Measurements from ENCODE around the gene RAB11FIP3.
A peak's percentile ranks its signal among the peaks of the same experiment; 100 is the strongest.

Gene RAB11FIP3

DNA sequence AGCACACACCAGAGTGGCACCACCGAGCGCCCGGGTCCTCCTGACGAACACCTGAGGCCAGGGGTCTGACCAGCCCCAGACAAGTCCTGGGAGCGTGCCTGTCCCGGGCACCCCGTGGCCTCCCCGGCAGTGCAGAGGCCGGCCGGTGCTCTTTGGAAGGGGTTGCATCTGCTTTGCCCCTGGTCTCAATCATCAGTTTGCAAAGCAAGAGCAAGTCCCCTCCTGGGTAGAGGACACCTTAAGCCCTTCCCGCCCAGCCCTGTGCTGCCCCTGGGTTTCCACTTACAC lies 90.4 kb downstream of the RAB11FIP3 start:
- ChIA-PET CTCF (no interaction called here), POLR2A (ENCODE audit: low non-redundant PET) (no interaction called here)
- TF ChIP-seq, protein P1, sequence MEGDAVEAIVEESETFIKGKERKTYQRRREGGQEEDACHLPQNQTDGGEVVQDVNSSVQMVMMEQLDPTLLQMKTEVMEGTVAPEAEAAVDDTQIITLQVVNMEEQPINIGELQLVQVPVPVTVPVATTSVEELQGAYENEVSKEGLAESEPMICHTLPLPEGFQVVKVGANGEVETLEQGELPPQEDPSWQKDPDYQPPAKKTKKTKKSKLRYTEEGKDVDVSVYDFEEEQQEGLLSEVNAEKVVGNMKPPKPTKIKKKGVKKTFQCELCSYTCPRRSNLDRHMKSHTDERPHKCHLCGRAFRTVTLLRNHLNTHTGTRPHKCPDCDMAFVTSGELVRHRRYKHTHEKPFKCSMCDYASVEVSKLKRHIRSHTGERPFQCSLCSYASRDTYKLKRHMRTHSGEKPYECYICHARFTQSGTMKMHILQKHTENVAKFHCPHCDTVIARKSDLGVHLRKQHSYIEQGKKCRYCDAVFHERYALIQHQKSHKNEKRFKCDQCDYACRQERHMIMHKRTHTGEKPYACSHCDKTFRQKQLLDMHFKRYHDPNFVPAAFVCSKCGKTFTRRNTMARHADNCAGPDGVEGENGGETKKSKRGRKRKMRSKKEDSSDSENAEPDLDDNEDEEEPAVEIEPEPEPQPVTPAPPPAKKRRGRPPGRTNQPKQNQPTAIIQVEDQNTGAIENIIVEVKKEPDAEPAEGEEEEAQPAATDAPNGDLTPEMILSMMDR (conservative IDR thresholded peaks at IDR 0.05; ENCODE audit: low read depth) = no peak
- DNase-seq (ENCODE audit: low spot score) = no peak
- H3K27ac ChIP-seq = no peak overlapping the region

DNA sequence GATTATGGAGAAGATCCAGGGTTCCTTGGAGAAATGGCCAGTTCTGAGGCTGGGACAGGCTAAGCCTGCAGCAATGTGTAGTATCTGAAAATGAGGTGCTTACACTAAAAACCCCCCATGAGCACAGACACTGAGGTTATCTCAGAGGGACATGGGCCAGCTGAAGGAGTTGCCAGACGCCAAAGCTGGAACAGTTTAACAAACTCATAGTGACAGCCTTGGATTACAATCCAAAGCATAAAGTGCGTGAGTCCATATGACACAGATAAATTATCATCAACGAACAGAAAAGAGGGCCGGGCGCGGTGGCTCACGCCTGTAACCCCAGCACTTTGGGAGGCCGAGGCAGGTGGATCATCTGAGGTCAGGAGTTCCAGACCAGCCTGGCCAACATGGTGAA lies 90.9 kb downstream of the RAB11FIP3 start:
- no peak for DNase-seq (ENCODE audit: low spot score)
- ChIA-PET POLR2A (ENCODE audit: low non-redundant PET) (no interaction called here), CTCF (no interaction called here)
- TF ChIP-seq, protein P1 (conservative IDR thresholded peaks at IDR 0.05; ENCODE audit: low read depth) = no peak
- H3K27ac ChIP-seq = no peak overlapping the region

DNA sequence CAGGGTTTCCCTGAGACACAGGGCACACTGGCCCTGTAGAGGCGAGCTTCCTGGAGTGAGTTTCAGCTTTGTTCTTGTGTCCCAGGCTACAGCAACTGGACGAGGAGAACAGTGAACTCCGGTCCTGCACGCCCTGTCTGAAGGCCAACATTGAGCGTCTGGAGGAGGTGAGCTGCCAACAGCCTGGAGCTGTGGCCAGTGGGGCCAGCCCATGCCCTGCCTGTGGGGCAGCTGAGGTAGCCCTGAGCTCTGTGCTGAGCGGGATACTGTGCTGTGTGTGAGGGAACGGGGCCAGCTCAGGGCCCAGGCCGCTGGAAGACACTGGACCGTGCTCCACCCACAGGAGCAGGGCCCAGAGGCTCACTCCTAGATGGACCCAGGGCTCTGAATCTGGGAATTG lies 93.4 kb downstream of the RAB11FIP3 start:
- peak overlapping the region; percentile 26 for H3K27ac ChIP-seq
- ChIA-PET POLR2A (ENCODE audit: low non-redundant PET) (interaction anchor here (0.9 kb wide), 1 partner anchor 9 kb away, joined by 3 read pairs; no protein-coding TSS in a partner anchor), CTCF (no interaction called here)
- TF ChIP-seq, protein P1 (conservative IDR thresholded peaks at IDR 0.05; ENCODE audit: low read depth) = no peak
- DNase-seq (ENCODE audit: low spot score) = no peak

DNA sequence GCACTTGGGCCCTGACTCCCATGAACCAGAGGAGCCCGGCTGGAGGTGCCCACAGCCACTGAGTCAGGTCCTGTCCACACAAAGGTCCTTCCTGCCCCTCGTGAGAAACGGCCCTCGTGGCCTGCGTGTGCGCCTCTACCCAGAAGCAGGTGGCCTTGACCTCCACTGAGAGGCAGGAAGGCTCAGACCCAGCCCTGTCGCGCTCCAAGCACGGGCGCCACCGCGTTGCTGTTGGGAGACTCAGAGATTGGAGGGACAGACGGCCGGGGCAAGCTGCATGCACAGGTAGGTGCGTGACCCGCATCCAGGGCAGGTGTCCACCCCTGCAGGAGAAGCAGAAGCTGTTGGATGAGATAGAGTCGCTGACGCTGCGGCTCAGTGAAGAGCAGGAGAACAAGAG lies 94.0 kb downstream of the RAB11FIP3 start:
- peak overlapping the region; percentile 26; the same call in 1 of the 2 replicates for H3K27ac ChIP-seq
- ChIA-PET POLR2A (ENCODE audit: low non-redundant PET) (no interaction called here), CTCF (no interaction called here)

DNA sequence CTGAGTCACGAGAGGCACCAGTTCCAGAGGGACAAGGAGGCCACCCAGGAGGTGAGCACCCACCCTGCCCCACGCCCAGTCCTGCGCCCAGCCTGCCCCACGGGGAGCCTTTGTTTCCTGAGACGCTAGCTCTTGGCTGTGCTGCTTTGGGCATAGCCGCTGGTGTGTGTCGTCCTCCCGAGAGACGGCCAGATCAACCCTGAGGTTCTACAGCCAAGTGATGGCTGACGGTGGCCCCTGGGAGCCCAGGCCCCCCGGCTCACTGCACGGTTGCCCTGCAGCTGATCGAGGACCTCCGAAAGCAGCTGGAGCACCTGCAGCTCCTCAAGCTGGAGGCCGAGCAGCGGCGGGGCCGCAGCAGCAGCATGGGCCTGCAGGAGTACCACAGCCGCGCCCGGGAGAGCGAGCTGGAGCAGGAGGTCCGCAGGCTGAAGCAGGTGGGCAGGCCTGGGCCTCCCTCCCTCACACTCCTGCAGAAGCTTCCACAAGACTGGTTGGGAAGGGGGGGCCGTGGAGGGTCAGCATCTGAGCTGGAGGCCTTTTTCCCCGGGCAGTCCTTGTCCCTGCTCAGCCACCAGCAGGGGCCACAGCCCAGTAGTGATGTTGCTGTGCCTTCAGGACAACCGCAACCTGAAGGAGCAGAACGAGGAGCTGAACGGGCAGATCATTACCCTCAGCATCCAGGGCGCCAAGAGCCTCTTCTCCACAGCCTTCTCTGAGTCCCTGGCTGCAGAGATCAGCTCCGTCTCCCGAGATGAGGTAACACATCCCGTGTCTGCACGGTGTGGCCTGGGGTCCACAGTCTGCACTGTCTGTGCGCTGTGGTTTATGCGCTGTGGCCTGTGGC lies 94.6 kb downstream of the RAB11FIP3 start:
- POLR2A ChIA-PET (ENCODE audit: low non-redundant PET) = no interaction called here
- no peak for DNase-seq (ENCODE audit: low spot score)
- TF ChIP-seq, protein P1 (conservative IDR thresholded peaks at IDR 0.05; ENCODE audit: low read depth) = no peak
- H3K27ac ChIP-seq = no peak overlapping the region
- CTCF ChIA-PET = no interaction called here

More for the DNA sequence above, 94.0 kb downstream of the RAB11FIP3 start:
- no peak for DNase-seq (ENCODE audit: low spot score)
- TF ChIP-seq, protein P1 (conservative IDR thresholded peaks at IDR 0.05; ENCODE audit: low read depth) = no peak

DNA sequence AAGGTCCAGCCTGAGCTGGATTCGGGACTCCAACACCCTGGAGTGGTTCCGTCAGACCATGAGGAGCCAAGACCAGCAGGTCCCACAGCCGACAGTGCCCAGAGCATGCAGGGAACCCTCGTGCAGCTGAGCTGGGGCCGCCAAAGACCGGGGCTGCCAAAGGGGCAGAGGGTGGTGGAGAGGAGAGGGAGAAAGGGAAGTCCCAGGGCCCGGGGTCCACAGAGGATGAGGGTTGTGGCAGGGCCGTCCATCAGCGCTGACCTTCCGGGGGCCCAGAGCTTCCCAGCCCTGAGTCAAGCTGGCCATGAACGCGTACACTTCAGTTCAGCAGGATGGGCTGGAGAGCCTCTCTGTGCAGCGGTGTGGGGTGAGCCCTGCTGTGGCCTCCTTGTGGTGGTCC lies 95.4 kb downstream of the RAB11FIP3 start:
- peak overlapping the region; percentile 96 for H3K27ac ChIP-seq
- no peak for DNase-seq (ENCODE audit: low spot score)
- TF ChIP-seq, protein P1 (conservative IDR thresholded peaks at IDR 0.05; ENCODE audit: low read depth) = no peak
- ChIA-PET CTCF (no interaction called here), POLR2A (ENCODE audit: low non-redundant PET) (no interaction called here)
